Endothelial cell of umbilical vein (primary cell): ENCODE measurements around the gene CCDC117.

Experiments used
- CTCF ChIP-seq, 2 donors: IDR thresholded peaks; 1 replicate in 1 of 2; 2 replicates in 1 of 2; pipeline ENCODE4 v1.5.1; 2011; ENCODE audit warnings: low read length in 2 of 2, mild to moderate bottlenecking in 2 of 2, moderate library complexity in 2 of 2, control low read depth in 1 of 2, inconsistent platforms in 1 of 2, low read depth in 1 of 2; ENCODE audit not compliant: insufficient read depth in 1 of 2; ENCODE audit errors: extremely low read depth in 1 of 2
- POLR2AphosphoS5 ChIP-seq: IDR thresholded peaks from 2 replicates; pipeline ENCODE4 v1.6.1; 2012; ENCODE audit warnings: low read depth, mild to moderate bottlenecking, control low read depth, low read length, moderate library complexity; ENCODE audit not compliant: insufficient read depth
- TF ChIP-seq, protein P1 (sequence below): IDR thresholded peaks from 2 replicates; pipeline ENCODE4 v1.6.1; 2011; ENCODE audit not compliant: insufficient read depth, insufficient read length

- no peak for TF ChIP-seq POLR2AphosphoS5
- TF ChIP-seq, protein P1, sequence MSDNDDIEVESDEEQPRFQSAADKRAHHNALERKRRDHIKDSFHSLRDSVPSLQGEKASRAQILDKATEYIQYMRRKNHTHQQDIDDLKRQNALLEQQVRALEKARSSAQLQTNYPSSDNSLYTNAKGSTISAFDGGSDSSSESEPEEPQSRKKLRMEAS = no peak
- no peak for TF ChIP-seq CTCF (IDR thresholded peaks at IDR 0.05; ENCODE audit: extremely low read depth in 1 of 2, insufficient read depth in 1 of 2, low read depth in 1 of 2, low read length in 2 of 2)
These were observed 38.5 kb downstream of the CCDC117 start for GRCh38 chr22:28810821-28811491.
